ENCODE results near the gene ARHGAP21. TPM values are rescaled to one million over a fixed set of nuclear protein-coding genes. Genes with fewer than 3 reads are reported as not detected.
"Not testable (repeated sequence)": the region's sequence is repeated elsewhere in the genome, so short reads cannot be mapped to it uniquely, and the experiment has no call there.

ARHGAP21 gene
- total RNA-seq = 35.6 and 50.0 TPM in 2 replicates
- 20.8 TPM for polyA plus RNA-seq (2012)

GRCh38 chr10:24723788-24724380, at the start of gene ARHGAP21:
Gene ARHGAP21, minus strand, starts transcription at chr10:24723887. Its CDS starts 1,988 bp downstream, at chr10:24721899.
- peak; percentile 79 for DNase-seq (ENCODE audit: low read depth)

DNA sequence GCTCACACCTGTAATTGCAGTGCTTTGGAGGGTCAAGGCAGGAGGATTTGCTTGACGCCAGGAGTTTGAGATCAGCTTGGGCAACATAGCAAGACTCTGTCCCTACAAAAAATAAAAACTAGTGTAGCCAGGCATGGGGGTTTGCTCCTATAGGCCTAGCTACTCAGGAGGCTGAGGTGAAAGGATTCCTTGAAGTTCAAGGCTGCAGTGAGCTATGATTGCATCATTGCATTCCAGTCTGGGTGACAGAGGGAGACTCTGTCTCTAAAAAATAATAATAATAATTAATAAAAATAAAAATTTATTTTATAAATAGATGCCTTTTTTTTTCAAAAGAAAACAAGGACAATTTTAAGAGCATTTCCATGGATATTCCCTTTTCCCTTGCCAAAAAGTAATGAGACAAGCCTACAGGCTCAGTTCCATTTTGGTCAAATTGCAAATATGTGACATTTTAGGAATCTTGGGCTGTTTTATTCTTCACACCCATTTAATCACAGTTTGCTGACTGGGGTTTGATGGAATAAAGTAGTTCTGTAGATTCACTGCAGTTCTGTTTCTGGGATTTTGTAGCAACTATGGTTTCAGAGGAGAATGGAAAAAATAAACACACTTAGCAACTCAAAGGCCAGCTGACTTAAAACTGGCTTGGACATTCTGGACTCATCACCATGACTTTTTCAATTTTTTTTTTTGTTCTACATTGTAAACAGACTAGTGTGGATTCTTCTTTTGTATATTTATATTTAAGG, 48.4 kb upstream of the ARHGAP21 start:
- DNase-seq (ENCODE audit: low read depth) = no peak

DNA sequence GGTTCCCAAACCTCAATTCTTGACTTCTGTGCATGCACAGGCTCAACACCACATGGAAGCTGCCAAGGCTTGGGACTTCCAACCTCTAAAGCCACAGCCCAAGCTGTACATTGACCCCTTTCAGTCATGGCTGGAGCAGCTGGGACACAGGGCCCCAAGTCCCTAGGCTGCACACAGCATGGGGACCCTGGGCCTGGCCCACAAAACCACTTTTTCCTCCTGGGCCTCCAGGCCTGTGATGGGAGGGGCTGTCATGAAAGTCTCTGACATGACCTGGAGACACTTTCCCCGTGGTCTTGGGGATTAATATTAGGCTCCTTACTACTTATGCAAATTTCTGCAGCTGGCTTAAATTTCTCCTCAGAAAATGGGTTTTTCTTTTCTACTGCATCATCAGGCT, 41.3 kb upstream of the ARHGAP21 start:
- DNase-seq (ENCODE audit: low read depth) = not testable (repeated sequence)

DNA sequence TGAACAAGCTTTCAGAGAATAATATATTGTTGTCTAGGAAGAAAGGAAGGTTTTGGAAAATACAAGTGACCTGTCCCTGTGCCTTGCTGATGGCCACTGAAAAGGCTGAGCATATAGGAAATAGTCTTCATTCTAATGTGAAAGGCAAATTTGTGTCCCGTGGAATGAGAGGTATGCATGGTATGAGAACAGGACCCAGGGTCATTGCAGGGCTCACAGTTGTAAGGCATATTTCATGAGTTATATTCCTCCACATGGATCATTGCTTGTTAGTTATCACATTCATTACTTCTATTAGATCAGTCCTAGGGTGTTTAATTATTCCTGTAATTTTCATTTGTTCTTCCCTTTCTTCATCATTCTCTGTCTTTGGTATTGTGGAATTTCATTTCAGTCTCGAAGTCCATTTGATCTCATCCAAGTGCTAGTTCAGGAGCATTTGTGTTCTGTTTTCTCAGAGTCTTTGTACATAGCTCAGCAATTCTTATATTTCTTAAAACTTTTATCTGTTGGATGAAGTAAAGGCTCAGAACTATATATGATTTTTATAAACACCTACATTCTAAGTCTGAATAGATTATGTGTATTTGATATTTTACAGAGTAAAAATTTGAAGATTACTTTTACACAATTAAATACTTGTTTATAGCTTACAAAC, 39.4 kb upstream of the ARHGAP21 start:
- DNase-seq (ENCODE audit: low read depth) = peak; percentile 13

GRCh38 chr10:24762161-24762924, 38.7 kb upstream of the ARHGAP21 start:
- peak; percentile 7 for DNase-seq (ENCODE audit: low read depth)

GRCh38 chr10:24759672-24760071, 36.0 kb upstream of the ARHGAP21 start:
- no peak for DNase-seq (ENCODE audit: low read depth)

DNA sequence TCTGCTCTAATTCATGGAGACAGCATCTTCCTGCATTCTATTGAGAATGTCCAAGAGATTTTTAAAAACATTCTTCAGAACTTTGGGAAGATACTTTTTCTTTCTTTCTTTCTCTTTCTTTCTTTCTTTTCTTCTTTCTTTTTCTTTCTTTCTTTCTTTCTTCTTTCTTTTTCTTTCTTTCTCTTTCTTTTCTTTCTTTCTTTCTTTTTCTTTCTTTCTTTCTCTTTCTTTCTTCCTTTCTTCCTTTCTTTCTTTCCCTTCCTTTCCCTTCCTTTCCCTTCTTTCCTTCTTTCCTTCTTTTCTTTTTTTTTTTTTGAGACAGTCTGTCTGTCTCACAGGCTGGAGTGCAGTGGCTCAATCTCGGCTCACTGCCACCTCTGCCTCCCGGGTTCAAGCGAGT, 34.6 kb upstream of the ARHGAP21 start:
- not testable (repeated sequence) for DNase-seq (ENCODE audit: low read depth)

DNA sequence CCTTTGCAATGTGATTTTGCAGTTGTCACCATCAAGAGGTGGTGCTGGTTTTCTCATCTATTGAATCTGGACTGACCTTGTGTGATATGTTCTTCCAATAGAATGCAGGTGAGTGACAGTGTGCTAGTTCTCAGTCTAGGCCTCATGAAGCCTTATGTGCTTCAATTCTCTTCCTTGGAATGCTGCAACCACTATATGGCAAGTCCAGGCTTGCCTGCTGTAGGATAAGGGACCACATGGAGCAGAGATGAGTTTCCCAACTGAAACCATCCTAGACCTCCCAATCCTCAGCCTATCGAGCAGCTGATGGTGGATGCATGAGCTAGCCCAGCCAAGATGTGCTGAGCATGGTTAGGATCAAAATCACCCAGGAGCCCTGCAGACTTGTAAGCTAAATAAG, 32.6 kb upstream of the ARHGAP21 start:
- DNase-seq (ENCODE audit: low read depth) = no peak

DNA sequence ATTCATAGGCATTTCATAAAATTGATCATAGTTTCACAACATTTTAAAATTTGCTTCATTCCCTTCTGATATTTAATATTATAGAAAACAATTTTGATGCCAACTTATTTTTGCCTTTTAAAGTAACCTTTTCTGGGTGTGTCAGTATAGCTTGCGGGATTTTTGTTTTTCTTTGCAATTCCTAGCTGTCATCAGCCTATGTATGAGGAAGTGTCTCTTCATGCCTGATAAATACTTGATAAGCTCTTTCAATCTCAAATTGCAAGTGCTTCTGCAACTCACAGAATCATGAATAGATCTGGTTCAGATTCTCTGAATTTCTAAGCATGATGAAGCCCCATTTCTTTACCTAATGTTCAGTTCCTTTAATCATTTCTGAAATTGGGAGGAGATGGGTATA, 28.0 kb upstream of the ARHGAP21 start:
- DNase-seq (ENCODE audit: low read depth) = no peak

- no peak for DNase-seq (ENCODE audit: low read depth)
Observed at GRCh38 chr10:24750695-24751094, 27.0 kb upstream of the ARHGAP21 start.

GRCh38 chr10:24748214-24748613, 24.5 kb upstream of the ARHGAP21 start:
- DNase-seq (ENCODE audit: low read depth) = no peak

- DNase-seq (ENCODE audit: low read depth) = no peak
Observed at GRCh38 chr10:24744946-24745345, 21.3 kb upstream of the ARHGAP21 start.

DNA sequence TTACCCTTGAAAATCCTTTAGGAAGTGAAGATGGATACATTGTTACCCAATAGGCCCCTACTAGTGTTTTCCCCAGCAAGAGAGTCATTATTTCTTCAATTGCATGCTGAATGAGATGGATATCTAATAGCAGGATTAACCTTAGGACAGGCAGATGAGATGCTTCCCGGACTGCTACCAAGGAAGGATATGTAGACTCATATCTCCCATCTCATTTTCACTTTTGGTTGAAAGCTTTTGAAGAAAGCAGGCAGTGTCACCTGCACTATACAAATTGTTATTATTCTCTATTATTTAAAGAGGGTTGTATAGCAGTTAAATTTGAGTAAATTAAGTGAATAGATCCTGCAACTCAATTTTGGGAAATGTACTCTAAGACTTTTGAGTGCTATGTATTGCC, 17.0 kb upstream of the ARHGAP21 start:
- no peak for DNase-seq (ENCODE audit: low read depth)

DNA sequence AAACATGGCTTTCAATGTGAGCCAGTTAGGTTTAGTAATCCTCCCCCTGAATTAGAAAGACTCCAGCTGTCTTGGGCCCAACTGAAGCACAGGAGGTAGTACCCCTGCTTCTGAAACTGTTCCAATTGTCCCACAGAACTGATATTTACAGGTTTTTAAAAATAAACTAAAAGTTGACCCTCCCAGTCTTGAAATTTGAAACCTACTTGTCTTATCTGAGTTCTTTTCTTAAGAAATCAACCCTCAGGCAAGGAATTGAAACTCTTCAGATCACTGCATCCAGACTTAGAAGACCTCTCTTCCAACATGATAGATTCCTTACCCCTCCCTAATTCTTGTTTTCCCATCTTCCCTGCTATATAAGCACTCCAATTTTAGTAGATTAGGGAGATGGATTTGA, 13.3 kb upstream of the ARHGAP21 start:
- no peak for DNase-seq (ENCODE audit: low read depth)

DNA sequence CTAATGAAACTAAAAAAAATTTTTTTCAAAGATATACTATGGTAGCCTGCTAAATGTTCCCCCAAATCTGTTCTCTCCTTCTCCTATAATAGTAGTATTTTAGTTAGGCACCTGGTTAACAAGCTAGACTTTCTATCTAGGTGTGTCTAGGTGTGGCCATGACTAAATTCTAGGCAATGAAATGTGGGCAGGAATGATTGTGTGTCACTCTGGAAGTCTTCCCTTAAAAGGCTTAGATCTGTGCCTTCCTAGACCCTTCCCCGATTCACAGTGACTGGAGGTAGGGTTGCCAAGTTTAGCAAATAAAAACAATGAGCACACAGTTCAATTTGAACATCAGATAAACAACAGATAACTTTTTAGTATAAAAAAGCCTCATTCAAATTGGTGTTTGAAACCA, 8.3 kb upstream of the ARHGAP21 start:
- DNase-seq (ENCODE audit: low read depth) = no peak

- no peak for DNase-seq (ENCODE audit: low read depth)
Observed at GRCh38 chr10:24730811-24731210, 7.1 kb upstream of the ARHGAP21 start.

DNA sequence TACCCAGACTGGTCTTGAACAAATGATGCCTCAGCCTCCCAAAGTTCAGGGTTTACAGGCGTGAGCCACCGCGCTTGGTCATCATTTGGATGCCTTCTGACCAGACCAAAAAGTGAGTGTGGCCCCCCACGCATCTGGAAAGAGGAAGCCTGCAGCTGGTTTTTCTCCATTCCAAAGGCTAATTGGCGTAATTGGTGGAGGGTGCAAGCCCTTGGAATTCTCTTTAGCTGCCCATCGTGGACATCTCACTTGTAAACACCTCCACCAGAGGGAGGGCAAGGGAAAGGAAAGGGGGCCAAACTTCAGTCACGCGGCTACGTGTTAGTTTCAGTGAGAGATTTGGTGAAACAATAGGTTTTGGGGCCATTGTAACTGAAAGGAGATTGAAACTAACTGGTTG, 4.1 kb upstream of the ARHGAP21 start:
- no peak for DNase-seq (ENCODE audit: low read depth)

DNA sequence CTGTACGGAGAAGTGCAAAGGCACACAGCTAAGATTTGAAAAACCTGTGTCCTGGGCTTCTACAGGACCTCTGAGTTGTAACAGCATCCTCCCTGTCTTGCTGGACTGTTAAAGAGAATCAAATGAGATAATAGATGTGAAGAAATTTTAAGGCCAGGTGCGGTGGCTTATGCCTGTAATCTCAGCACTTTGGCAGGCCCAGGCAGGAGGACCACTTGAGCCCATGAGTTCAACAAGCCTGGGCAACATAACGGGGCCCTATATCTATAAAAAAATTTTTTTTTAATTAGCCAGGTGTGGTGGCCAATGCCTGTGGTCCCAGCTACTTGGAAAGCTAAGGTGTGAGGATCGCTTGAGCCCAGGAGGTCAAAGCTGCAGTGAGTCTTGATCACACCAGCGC, 2.9 kb upstream of the ARHGAP21 start:
- no peak for DNase-seq (ENCODE audit: low read depth)

GRCh38 chr10:24726029-24726428, 2.3 kb upstream of the ARHGAP21 start:
- not testable (repeated sequence) for DNase-seq (ENCODE audit: low read depth)

- peak; percentile 99 for DNase-seq (ENCODE audit: low read depth)
Observed at GRCh38 chr10:24724381-24725228, 918 bp upstream of the ARHGAP21 start.

DNA sequence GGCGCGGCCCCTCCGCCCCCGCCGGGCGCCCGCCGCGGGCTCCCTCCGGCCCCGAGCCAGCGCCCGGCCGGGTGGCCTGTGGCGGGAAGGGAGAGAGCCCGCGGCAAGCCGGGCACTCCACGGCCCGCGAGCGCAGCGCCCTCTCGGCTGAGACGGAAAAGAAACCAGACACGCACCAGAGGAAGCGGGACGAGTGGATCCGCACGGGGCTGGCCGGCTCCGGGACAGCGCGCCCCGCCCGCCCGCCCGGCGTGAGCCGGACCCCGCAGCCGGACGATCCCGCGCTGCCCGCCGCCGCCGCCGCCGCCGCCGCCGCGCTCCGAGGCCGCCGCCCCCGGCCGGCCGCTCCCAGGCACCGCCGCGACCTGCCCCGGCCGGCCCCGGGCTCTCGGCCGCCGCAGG, 300 bp downstream of the ARHGAP21 start:
- DNase-seq (ENCODE audit: low read depth) = peak; percentile 50
